Stimulated activated CD8-positive, alpha-beta memory T cell treated with anti-CD3 and anti-CD28 coated beads, Interleukin-15, amount 100 ng/mL, for 24 hours (primary cell): Measurements from ENCODE around the gene KRTAP10-10.
"Not testable (repeated sequence)": the region's sequence is repeated elsewhere in the genome, so short reads cannot be mapped to it uniquely, and the experiment has no call there.

Experiments used
- DNase-seq: peaks from one replicate; pipeline ENCODE4 v3.0.0-alpha.2; 2020; ENCODE audit warnings: low read depth

Gene KRTAP10-10, protein sequence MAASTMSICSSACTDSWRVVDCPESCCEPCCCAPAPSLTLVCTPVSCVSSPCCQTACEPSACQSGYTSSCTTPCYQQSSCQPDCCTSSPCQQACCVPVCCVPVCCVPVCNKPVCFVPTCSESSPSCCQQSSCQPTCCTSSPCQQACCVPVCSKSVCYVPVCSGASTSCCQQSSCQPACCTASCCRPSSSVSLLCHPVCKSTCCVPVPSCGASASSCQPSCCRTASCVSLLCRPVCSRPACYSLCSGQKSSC

DNA sequence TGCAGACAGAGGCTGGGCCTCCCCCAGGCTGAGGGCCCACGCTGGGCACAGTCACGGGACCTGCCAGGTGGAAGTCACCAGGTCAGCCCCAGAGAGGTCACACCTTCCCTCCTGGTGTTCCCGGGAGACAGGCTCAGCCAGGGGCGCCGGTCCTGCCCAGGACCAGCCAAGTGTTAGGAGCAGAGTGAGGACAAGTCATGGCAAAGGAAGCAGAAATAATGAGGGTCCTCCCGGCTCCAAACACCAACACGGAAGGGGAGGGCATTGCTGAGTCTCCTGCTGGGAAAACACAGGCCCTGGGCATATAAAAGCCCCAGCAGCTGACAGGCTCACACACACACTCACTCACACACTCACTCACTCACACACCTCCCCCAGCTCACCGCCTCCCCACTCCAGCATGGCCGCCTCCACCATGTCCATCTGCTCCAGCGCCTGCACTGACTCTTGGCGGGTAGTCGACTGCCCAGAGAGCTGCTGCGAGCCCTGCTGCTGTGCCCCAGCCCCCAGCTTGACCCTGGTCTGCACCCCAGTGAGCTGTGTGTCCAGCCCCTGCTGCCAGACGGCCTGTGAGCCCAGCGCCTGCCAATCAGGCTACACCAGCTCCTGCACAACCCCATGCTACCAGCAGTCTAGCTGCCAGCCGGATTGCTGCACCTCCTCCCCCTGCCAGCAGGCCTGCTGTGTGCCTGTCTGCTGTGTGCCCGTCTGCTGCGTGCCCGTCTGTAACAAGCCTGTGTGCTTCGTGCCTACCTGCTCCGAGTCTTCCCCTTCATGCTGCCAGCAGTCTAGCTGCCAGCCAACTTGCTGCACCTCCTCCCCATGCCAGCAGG lies at the start of gene KRTAP10-10:
KRTAP10-10 (plus strand) TSS at position 339 of the 833 bp plus-strand sequence; CDS start at position 401, 62 bp downstream.
- no peak for DNase-seq

DNA sequence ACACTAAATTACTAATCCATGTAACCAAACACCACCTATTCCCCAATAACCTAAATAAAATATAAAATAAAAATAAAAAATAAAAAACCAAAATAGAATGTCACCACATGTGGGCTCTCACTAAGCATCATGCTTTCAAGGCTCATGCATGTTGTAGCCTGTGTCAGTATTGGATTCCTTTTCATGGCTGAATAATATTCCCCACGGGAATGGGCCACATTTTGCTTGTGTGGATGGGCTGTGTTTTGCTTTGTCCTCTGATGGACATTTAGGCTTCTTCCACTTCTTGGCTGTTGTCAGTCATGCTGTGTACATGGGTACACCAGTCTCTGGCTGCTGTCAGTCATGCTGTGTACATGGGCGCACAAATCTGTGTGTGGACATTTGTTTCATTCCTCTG lies 48.1 kb upstream of the KRTAP10-10 start:
- DNase-seq, result no peak

- no peak for DNase-seq
Measured at GRCh38 chr21:44589586-44590305, 47.4 kb upstream of the KRTAP10-10 start.

GRCh38 chr21:44590311-44590721 lies 46.8 kb upstream of the KRTAP10-10 start:
- DNase-seq, result no peak

DNA sequence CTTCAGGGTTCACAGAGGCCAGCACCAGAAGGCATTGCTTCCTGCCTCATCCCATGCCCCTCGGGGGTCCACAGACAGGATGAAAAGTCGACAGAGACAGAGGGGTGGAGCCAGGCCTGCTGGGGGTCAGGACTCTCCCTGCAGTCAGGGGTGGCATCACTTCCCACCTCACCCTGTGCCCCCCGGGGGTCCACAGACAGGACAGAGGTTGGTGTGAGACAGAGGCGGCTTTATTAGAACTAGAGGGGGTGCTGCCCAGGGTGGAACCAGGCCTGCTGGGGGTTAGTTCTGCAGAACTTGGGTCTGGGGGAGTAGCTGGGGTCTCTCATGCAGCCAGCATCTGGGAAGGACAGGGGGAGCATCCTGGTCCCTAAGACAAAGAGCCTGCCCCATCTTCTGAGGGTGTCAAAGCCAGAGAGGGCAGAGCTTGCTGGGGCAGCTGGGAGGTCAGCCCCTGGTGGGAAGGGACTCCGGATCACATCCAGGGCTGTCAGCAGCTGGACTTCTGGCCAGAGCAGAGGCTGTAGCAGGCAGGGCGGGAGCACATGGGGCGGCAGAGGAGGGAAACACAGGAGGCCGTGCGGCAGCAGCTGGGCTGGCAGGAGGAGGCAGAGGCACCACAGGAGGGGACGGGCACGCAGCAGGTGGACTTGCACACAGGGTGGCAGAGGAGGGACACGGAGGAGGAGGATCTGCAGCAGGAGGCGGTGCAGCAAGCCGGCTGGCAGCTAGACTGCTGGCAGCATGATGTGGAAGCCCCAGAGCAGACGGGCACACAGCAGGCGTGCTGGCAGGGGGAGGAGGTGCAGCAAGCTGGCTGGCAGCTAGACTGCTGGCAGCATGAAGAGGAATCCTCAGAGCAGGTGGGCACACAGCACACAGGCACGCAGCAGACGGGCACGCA lies 46.0 kb upstream of the KRTAP10-10 start:
- not testable (repeated sequence) for DNase-seq

DNA sequence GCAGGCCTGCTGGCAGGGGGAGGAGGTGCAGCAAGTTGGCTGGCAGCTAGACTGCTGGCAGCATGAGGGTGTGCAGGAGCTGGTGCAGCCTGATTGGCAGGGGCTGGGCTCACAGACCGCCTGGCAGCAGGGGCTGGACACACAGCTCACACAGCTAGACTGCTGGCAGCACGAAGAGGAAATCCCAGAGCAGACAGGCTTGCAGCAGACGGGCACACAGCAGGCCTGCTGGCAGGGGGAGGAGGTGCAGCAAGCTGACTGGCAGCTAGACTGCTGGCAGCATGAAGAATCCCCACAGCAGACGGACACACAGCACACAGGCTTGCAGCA lies 45.4 kb upstream of the KRTAP10-10 start:
- not testable (repeated sequence) for DNase-seq

- DNase-seq, result no peak
Measured at GRCh38 chr21:44592446-44593311, 44.5 kb upstream of the KRTAP10-10 start, which contains the start of gene KRTAP10-6. TSS of gene KRTAP10-6 (minus strand) at chr21:44592505. CDS start at chr21:44592484, 21 bp downstream.

- DNase-seq, result no peak
Measured at GRCh38 chr21:44593598-44594405, 43.4 kb upstream of the KRTAP10-10 start.

DNA sequence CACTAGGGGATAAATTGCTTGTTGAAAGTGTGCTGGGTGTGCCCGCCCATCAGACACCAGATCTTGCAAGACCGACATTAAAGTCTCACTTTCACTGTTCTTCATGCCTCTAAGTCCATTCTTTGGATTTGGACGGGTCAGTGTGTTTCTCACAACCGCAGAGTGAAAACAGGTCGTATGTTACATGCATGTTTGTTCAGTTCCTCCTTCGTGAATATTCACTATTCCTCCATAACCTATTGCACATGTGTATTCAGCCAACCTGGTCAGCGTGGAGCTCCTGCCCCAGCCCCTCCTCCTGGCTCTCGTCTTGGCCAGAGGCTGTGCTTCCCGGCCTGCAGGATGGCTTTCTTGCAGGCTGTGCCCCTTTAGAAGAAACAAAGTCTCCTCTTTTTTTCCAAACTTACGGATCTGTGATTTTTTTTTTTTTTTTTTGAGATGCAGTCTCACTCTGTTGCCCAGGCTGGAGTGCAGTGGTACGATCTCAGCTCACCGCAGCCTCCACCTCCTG lies 42.7 kb upstream of the KRTAP10-10 start:
- DNase-seq, result no peak

DNA sequence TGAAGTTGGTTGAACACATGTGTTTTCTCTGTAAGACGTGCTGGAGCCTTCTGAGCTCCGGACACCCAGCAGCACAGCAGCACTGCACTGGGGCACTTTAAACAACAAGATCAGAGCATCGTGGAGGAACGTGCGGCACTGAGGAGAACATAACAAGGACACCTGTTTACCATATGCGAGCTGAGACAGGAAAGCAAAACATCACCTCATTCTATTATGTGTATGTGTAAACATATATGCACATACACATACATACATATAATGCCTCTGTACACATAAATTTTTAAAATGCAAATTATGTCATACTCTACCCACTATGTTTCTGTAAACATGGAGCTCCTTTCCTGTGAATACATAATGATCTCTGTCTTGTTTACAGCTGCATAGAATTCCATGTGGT lies 41.6 kb upstream of the KRTAP10-10 start:
- DNase-seq, result no peak

GRCh38 chr21:44596068-44596725 lies 41.0 kb upstream of the KRTAP10-10 start:
- DNase-seq, result no peak

DNA sequence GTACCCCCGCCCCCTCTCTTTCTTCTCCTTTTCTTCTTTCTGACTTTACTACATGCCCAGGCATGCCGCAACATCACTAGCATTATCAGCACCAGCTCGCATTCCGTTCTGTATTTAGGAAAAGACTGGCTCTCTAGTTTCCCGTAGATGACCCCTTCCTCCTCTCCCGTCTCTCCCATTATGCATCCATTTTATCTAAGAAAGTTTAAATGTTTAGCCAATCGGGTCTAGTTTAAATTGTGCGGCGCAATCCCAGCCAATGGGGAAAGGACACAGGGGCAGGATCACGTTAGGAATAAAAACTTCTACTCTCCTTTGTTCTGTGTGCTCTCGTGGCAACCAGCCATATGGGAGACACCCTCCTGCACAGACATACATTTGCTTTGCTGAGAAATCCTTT lies 39.1 kb upstream of the KRTAP10-10 start:
- DNase-seq, result no peak

DNA sequence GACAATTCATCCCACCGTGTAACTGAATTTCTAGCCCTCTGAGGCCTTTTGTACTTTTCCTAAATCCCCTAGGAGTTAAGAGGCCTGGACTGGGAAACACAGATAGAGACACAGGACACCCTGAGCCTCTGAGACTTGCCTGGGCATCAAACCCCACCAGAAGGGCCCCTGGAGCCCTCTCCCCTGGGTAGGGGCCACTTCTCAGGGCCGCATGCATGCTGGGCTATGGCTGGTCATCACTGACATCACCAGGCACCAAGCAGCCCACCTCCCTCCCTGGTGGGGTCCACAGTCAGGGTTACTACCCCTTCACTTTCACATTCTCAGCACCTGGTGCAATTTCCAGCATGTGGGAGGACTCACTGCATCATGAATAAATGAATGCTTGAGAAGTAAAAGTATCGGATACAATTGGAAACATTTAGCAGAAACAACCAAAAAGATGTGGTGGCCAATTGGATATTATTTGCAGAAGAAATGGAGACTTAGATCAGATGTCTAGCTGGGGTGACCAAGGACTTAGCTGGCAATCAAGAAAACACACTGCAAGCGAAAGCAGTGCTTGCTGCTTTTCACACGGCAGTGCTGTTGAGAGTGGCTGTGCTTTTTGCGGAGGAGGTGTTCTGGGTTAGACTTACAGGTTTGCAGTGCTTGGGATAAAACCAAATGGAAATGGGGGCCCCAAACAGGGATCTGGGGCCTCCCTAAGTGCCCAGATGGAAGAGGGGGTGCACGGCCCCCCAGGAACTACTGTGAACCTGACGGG lies 37.7 kb upstream of the KRTAP10-10 start:
- no peak for DNase-seq

GRCh38 chr21:44600118-44600978 lies 36.8 kb upstream of the KRTAP10-10 start, which contains the start of gene KRTAP10-7:
TSS of gene KRTAP10-7 (plus strand) at chr21:44600597. CDS start at chr21:44600622, 25 bp downstream.
- not testable (repeated sequence) for DNase-seq

DNA sequence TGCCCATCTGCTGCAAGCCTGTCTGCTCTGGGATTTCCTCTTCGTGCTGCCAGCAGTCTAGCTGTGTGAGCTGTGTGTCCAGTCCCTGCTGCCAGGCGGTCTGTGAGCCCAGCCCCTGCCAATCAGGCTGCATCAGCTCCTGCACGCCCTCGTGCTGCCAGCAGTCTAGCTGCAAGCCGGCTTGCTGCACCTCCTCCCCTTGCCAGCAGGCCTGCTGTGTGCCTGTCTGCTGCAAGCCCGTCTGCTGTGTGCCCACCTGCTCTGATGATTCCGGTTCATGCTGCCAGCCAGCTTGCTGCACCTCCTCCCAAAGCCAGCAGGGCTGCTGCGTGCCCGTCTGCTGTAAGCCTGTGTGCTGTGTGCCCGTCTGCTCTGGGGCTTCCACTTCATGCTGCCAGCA lies 36.1 kb upstream of the KRTAP10-10 start:
- DNase-seq, result not testable (repeated sequence)

DNA sequence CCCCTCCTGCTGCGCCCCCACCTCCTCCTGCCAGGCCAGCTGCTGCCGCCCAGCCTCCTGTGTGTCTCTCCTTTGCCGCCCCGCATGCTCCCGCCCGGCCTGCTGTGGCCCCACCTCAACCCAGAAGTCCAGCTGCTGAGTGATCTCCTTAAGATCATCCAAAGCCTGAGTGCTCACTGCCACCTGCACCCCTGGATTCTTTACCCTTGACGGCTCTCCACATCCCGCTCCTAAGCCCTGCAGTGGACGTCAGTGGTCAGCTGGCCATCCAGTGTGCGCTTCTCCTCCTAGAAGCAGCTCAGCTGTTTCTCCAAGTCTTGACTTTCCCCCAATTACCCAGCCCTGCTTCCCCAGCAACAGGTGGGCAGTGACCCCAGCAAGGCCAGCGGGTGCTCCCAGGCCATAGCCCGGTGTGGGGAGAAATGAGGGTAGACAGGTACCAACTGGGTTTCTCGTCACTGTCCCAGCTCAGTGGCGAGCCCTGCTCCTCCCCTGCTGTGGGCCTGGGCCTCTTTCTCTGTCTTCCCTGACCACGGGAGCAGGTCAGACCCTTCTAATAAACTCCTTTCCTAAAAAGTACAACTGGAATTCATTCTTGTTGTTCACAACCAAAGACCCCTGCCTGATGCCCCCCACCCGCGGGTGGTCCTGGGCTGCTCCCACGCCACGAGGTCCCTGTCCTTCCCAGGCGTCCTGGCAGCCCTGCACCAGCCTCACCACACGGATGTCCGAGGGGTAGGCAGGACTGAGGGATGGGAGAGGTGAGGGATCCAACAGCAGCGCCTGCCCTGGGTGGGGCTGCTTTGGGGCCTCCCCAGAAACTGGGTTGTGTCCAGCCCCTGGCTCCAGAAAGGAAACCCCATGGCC lies 35.3 kb upstream of the KRTAP10-10 start:
- DNase-seq, result no peak
